BLaER1 (cell line): ENCODE measurements around the gene OR6V1.
A peak's percentile ranks its signal among the peaks of the same experiment; 100 is the strongest.

ENCODE experiments used
- H3K27ac ChIP-seq: shearing (Covaris generic); formaldehyde crosslinking; 2 replicates; pipeline ENCODE4 v1.8.1; 2022
- H3K27me3 ChIP-seq: shearing (Covaris generic); formaldehyde crosslinking; 2 replicates; pipeline ENCODE4 v1.8.1; 2022
- H3K36me3 ChIP-seq: shearing (Covaris generic); formaldehyde crosslinking; 2 replicates; pipeline ENCODE4 v1.8.1; 2022
- H3K4me1 ChIP-seq: shearing (Covaris generic); formaldehyde crosslinking; 2 replicates; pipeline ENCODE4 v1.8.1; 2022
- H3K4me2 ChIP-seq: shearing (Covaris generic); formaldehyde crosslinking; 2 replicates; pipeline ENCODE4 v1.8.1; 2022
- H3K4me3 ChIP-seq: shearing (Covaris generic); formaldehyde crosslinking; 2 replicates; pipeline ENCODE4 v1.8.1; 2022
- H3K9ac ChIP-seq: shearing (Covaris generic); formaldehyde crosslinking; 2 replicates; pipeline ENCODE4 v1.8.1; 2022
- H3K9me3 ChIP-seq: shearing (Covaris generic); formaldehyde crosslinking; 2 replicates; pipeline ENCODE4 v1.8.1; 2022
- H4K20me1 ChIP-seq: shearing (Covaris generic); formaldehyde crosslinking; 2 replicates; pipeline ENCODE4 v1.8.1; 2022
- Cebpa-rat ChIP-seq: shearing (Covaris generic); IDR thresholded peaks from 2 replicates; pipeline ENCODE4 v1.8.1; 2022

OR6V1 gene, protein sequence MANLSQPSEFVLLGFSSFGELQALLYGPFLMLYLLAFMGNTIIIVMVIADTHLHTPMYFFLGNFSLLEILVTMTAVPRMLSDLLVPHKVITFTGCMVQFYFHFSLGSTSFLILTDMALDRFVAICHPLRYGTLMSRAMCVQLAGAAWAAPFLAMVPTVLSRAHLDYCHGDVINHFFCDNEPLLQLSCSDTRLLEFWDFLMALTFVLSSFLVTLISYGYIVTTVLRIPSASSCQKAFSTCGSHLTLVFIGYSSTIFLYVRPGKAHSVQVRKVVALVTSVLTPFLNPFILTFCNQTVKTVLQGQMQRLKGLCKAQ

DNA sequence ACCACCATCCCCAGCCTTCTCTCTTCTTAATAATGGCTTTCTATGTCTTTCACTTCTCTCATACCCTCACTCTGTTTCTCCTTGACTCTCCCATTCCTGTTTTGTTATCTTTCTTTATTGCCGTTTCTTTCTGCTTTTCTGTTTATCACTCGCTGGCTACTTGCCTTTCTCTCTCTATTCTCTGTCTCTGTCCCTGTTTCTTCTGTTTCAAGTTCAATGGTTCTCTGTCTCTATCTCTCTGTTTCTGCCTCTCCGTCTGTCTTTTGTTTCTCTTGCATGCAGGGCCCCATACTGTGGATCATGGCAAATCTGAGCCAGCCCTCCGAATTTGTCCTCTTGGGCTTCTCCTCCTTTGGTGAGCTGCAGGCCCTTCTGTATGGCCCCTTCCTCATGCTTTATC is at the start of gene OR6V1:
Gene OR6V1 (plus strand): TSS at position 301 of the 400 bp plus-strand sequence. CDS start 0 bp downstream, at position 301.
- Histone ChIP-seq H3K27me3 (no peaks in the 10 kb centered on the region), H3K9me3 (no peaks in the 10 kb centered on the region), H4K20me1 (no peaks in the 10 kb centered on the region), H3K4me1 (peaks cover 32% of the 10 kb centered on the region), H3K27ac (no peak within 1 kb of the TSS; the same call in 1 of the 2 replicates), H3K36me3 (no peaks in the 10 kb centered on the region), H3K4me3 (no peak within 1 kb of the TSS), H3K4me2 (no peak within 1 kb of the TSS), H3K9ac (no peak within 1 kb of the TSS)
- no peak for TF ChIP-seq Cebpa-rat

DNA sequence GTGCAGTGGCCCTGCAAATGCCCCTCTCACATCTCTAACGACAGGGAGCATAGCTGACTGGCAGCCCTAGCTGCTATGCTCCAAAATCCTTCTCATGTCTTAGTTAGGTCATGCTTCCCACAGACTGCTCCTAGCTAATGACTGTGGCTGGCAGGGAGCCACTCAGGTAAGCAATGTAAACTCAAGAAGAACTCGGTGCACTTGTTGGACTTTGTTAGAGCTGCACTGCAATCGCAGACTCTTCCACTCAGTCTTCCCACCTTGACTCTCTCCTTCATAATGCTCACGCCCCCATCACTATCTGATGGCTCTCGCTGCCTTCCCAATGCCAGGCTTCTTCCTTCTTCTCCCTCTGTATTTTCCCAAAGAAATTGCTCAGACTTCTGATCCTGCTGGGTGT is 49.2 kb upstream of the OR6V1 start:
- 0 out of 2 replicates have a peak overlapping the region, but pooled peaks have one; percentile 76 for H3K4me2 ChIP-seq

DNA sequence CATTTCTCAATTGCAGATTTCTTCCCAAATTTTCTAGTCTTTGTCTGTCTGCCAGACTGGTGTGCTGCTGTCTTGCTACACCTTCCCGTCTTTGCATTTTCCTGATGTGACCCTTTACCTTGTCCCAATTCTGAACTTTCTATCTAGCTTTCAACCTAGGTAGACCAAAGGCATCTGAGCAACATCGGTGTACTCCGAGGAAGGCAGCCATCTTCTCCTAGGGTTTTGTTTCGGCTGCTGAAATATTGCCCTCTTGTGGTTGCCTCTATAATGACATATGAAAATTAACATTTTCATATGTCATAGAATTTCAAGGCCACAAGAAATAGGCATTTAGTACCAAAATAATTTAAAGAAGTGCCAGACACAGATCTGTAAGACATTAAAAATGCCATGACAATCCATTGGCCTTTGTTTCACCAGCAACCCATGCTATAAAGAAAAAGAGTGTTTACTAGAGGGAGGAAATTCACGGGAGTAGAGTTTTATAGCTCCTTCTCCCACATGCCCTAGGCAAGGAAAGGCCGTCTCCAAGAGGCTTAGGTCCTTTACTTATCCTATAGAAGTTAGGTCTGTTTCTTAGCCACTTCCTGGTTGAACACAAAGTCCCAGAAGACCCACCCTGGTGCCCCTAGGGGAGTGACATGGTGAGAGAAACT is 48.6 kb upstream of the OR6V1 start:
- peak overlapping the region; percentile 34; the same call in 1 of the 2 replicates for H3K9ac ChIP-seq
- no peaks in the 10 kb centered on the region for H3K9me3 ChIP-seq
- H3K4me3 ChIP-seq: no peak overlapping the region
- no peak for TF ChIP-seq Cebpa-rat
- H3K4me1 ChIP-seq: peaks cover 32% of the 10 kb centered on the region
- no peaks in the 10 kb centered on the region for H3K27me3 ChIP-seq
- H3K4me2 ChIP-seq: peak overlapping the region; percentile 76
- H4K20me1 ChIP-seq: no peaks in the 10 kb centered on the region
- H3K27ac ChIP-seq: peak overlapping the region; percentile 64
- no peaks in the 10 kb centered on the region for H3K36me3 ChIP-seq

More for the DNA sequence above, 49.2 kb upstream of the OR6V1 start:
- Histone ChIP-seq H4K20me1 (no peaks in the 10 kb centered on the region), H3K4me3 (no peak overlapping the region), H3K36me3 (no peaks in the 10 kb centered on the region), H3K9ac (no peak overlapping the region), H3K27me3 (no peaks in the 10 kb centered on the region), H3K4me1 (peaks cover 32% of the 10 kb centered on the region), H3K27ac (no peak overlapping the region), H3K9me3 (no peaks in the 10 kb centered on the region)
- TF ChIP-seq Cebpa-rat: no peak

DNA sequence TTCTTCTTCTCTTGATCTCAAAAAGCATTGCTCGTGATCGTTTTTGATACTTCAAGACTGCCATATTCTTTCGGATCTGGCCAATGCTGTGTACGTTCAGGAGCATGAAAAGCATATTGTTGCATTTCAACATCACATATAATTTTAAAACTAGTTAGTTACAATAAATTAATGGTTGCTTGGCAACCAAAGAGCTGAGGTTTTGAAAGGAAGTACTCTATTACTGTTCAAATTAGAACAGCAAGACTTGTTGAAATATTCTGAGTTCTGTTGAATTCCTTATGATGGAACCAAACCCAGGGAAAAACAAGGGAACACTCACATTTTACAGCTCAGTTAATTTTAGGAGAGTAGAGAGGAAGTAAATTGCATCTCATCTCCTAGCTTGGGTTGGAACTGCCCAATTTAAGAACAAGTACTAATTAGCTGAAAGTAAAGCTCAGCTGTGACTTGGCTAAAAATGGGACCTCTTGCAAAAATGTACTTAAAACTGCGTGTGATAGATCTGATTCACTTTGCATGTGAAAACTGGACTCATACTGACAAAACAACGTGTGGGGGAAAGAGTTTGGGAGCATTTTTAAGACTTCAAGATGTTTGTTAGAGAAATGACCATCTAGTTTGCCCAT is 46.4 kb upstream of the OR6V1 start:
- Histone ChIP-seq H3K4me2 (0 out of 2 replicates have a peak overlapping the region, but pooled peaks have one; percentile 0), H3K4me1 (peaks cover 32% of the 10 kb centered on the region), H3K27me3 (no peaks in the 10 kb centered on the region), H3K4me3 (no peak overlapping the region), H3K36me3 (no peaks in the 10 kb centered on the region), H3K9ac (no peak overlapping the region), H3K27ac (no peak overlapping the region), H3K9me3 (no peaks in the 10 kb centered on the region), H4K20me1 (no peaks in the 10 kb centered on the region)
- no peak for TF ChIP-seq Cebpa-rat

DNA sequence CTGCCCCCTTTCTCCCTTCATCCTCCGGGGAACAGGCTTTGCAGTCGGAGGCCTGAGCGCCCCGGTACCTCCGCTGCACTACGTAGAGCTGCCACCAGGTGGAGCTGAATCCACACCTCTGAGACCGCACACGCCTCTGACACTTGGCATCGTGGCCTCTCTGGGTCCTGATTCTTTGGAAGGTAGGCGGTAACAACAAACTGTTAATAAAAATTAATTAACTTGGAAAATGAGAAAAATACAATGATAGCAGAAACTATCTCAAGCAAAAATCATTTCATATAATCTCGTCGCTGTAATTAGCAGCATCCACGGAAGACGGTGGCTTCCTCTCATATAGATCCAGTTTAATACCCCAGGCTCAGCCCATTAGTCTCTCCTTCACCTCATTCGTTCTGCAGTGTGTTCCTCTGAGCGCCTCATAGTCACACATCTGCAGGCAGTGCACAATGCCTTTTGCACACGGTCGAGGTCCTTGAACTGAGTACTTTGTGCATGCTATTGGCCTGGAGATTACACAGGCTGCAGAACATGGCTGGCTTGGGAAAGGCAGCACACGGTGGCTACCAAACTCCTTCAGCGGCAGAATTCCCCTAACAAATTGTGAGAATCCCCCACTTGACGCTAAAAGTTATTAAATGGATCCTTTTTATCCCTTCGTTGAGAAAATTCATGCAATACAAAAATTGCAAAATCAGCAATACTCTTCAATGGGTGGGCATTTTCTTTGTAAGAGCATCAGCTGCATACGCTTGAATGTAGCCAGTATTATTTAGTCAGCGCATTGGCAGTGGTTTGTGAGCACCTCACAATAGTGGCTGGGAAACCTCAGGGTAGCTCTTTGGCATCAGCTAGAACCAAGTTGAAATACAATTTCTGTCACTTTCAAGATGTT is 43.9 kb upstream of the OR6V1 start:
- Histone ChIP-seq H3K4me2 (no peak overlapping the region), H3K36me3 (no peaks in the 10 kb centered on the region), H3K9ac (no peak overlapping the region), H3K4me3 (no peak overlapping the region), H3K9me3 (no peaks in the 10 kb centered on the region), H3K27ac (no peak overlapping the region), H3K4me1 (peaks cover 27% of the 10 kb centered on the region), H4K20me1 (no peaks in the 10 kb centered on the region), H3K27me3 (no peaks in the 10 kb centered on the region)
- TF ChIP-seq Cebpa-rat: no peak

DNA sequence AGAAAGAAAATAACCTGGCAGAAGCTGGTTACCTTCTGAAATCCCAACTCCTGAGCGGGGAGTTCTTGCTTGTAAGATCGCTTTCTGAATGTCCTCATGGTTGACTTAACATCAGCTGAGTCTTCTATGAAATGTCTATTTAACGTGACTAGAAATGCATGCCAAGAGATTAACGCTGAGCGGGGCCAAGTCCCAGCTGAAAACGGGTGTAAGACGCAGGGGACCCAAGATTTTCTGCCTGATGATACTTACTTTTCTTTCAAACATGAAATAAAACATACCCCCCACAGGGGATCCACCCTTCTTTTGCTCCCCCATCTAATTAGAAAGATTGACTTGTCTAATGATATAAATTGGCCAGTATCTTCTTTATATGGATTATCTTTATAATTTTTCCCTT is 40.1 kb upstream of the OR6V1 start:
- no peak overlapping the region for H3K27ac ChIP-seq
- no peaks in the 10 kb centered on the region for H4K20me1 ChIP-seq
- H3K9me3 ChIP-seq: no peaks in the 10 kb centered on the region
- TF ChIP-seq Cebpa-rat: no peak
- no peak overlapping the region for H3K9ac ChIP-seq
- H3K36me3 ChIP-seq: no peaks in the 10 kb centered on the region
- no peaks in the 10 kb centered on the region for H3K27me3 ChIP-seq
- H3K4me1 ChIP-seq: peaks cover 16% of the 10 kb centered on the region
- H3K4me2 ChIP-seq: no peak overlapping the region
- H3K4me3 ChIP-seq: no peak overlapping the region

DNA sequence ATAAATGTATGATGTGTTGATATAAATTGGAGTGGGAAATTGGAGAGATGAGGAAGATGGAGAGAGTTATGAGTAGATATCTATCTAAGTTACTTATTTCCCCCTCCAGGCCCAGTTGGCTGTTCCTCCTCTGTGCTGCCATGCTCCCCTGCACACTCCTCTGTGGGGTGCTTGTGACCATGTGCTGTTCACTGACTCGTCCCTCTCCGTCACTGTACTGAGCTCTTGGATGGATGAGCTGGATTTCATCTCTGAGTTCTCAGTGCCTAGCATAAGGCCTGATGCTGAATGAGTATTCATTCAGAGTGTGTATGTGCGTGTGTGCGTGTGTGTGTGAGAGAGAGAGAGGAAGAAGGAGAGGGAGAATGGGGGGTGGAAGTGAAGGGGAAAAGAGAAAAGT is 39.7 kb upstream of the OR6V1 start:
- no peak overlapping the region for H3K9ac ChIP-seq
- H3K36me3 ChIP-seq: no peaks in the 10 kb centered on the region
- no peak overlapping the region for H3K4me3 ChIP-seq
- no peak for TF ChIP-seq Cebpa-rat
- no peak overlapping the region for H3K4me2 ChIP-seq
- no peaks in the 10 kb centered on the region for H3K9me3 ChIP-seq
- H4K20me1 ChIP-seq: no peaks in the 10 kb centered on the region
- H3K27me3 ChIP-seq: no peaks in the 10 kb centered on the region
- H3K27ac ChIP-seq: no peak overlapping the region
- H3K4me1 ChIP-seq: peaks cover 16% of the 10 kb centered on the region

DNA sequence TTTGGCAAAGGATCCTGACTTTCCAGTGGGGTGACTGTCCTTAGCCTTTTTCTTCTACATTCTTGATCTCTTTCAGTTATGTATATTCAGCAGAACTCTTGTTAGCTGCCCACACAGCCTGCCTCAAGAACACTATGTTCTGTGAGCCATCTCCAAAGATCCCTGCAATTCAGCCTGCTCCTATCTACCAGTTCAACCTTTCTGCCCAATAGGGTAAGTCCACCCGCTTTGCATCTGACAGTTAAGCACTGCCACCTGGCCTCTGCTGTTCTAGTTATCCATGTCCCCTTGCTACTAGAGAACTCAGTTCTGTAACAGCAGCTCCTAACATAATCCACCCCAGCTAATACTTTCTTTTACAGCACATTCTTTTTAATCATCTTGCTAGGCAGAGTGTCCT is 38.7 kb upstream of the OR6V1 start:
- Histone ChIP-seq H3K4me2 (no peak overlapping the region), H3K4me1 (peaks cover 16% of the 10 kb centered on the region), H3K9me3 (no peaks in the 10 kb centered on the region), H3K4me3 (no peak overlapping the region), H3K9ac (no peak overlapping the region), H3K36me3 (no peaks in the 10 kb centered on the region), H3K27me3 (no peaks in the 10 kb centered on the region), H4K20me1 (no peaks in the 10 kb centered on the region), H3K27ac (no peak overlapping the region)
- TF ChIP-seq Cebpa-rat: no peak

DNA sequence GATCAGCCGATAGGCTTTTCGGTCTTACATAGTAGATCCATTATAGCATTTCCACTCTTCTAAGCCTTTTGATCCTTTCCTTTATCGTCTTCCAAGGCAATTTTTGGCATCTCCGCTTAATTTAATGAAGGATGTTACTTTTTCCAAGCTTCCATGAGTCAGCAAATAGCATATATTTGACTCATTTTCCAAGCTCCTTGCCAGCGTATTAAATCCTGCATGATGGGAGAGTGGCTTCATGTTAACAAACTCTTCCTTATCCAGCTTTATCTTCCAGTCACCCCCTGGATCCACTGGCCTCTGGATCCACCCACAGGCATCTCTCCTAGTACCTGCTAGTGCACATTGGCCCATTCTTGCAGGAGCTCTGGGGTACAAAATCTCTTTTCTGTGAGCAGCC is 38.2 kb upstream of the OR6V1 start:
- no peaks in the 10 kb centered on the region for H3K27me3 ChIP-seq
- TF ChIP-seq Cebpa-rat: no peak
- no peak overlapping the region for H3K27ac ChIP-seq
- peaks cover 16% of the 10 kb centered on the region for H3K4me1 ChIP-seq
- H3K4me3 ChIP-seq: no peak overlapping the region
- no peak overlapping the region for H3K4me2 ChIP-seq
- H3K36me3 ChIP-seq: no peaks in the 10 kb centered on the region
- H3K9me3 ChIP-seq: no peaks in the 10 kb centered on the region
- H4K20me1 ChIP-seq: no peaks in the 10 kb centered on the region
- H3K9ac ChIP-seq: no peak overlapping the region
